Right renal pelvis (tissue), 4 donors: ENCODE measurements around the gene MFSD2A. TPM values are rescaled to one million over a fixed set of nuclear protein-coding genes. Genes with fewer than 3 reads are reported as not detected.
"Not testable (repeated sequence)": the region's sequence is repeated elsewhere in the genome, so short reads cannot be mapped to it uniquely, and the experiment has no call there.

ENCODE experiments used
- DNase-seq, 4 donors: peaks; one replicate each; pipeline ENCODE4 v3.0.0-alpha.2; 2013; ENCODE audit warnings: low read depth in 4 of 4, low spot score in 3 of 4, missing footprints in 1 of 4
- polyA plus RNA-seq, 4 donors: library from polyadenylated mRNA; unstranded; fragments of 120-200 nt; gene quantifications; one replicate each; pipeline ENCODE4 v1.2.1, GENCODE V29; 2013; ENCODE audit not compliant: insufficient read length in 4 of 4

The MFSD2A gene
- polyA plus RNA-seq: 1 to 10 TPM; 2.2 to 3.2 (median 2.8) TPM

GRCh38 chr1:39954870-39955546 lies at the start of gene MFSD2A:
Gene MFSD2A (plus strand): TSS chr1:39955145. CDS start chr1:39955293, 148 bp downstream.
- DNase-seq: peak in 3 of 4 donors; percentile 56 to 60 (median 58)

DNA sequence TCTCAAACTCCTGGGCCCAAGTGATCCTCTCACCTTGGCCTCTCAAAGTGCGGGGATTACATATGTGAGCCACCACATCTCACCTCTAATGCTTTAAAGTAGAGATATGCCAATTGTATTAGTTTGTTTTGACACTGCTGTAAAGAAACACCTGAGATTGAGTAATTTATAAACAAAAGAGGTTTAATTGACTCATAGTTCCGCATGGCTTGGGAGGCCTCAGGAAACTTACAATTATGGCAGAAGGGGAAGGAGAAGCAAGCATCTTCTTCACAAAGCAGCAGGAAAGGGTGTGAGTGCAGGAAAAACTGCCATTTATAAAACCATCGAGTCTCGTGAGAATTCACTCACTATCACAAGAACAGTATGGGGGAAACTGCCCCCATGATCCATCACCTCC lies 49.8 kb upstream of the MFSD2A start:
- no peak for DNase-seq

GRCh38 chr1:39907528-39908453 lies 47.2 kb upstream of the MFSD2A start:
- no peak for DNase-seq

DNA sequence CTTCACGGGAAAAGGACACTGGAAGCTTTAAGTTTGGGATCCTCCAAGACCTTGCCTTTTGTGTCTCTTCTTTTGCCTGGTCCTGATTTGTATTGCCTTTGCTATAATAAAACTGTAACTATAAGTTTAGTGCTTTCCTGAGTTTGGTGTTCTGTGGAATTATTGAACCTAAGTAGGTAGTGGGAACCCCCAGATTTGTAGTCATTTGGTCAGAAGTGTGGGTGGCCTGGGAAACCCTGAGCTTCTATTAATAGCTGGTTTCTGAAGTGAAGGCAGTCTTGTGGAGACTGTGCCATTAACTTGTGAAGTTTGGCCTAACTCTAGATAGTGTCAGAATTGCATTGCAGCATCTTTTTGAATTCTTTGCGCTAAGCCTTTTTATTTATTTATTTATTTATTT lies 46.4 kb upstream of the MFSD2A start:
- DNase-seq: no peak

DNA sequence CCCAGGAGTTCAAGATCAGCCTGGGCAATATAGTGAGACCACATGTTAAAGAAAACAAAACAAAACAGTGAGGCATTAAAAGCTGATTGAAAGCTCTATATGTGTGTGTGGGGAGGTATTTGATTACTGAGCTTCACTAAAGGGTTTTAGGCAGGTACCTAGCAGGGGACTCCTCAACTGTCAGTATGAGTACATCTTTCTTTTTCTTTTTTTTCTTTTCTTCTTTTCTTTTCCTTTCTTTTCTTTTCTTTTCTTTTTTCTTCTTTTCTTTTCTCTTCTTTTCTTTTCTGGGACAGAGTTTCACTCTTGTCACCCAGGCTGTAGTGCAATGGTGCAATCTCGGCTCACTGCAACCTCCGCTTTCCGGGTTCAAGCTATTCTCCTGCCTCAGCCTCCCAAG lies 44.7 kb upstream of the MFSD2A start:
- DNase-seq: no peak

GRCh38 chr1:39913136-39913535 lies 41.8 kb upstream of the MFSD2A start:
- not testable (repeated sequence) for DNase-seq

DNA sequence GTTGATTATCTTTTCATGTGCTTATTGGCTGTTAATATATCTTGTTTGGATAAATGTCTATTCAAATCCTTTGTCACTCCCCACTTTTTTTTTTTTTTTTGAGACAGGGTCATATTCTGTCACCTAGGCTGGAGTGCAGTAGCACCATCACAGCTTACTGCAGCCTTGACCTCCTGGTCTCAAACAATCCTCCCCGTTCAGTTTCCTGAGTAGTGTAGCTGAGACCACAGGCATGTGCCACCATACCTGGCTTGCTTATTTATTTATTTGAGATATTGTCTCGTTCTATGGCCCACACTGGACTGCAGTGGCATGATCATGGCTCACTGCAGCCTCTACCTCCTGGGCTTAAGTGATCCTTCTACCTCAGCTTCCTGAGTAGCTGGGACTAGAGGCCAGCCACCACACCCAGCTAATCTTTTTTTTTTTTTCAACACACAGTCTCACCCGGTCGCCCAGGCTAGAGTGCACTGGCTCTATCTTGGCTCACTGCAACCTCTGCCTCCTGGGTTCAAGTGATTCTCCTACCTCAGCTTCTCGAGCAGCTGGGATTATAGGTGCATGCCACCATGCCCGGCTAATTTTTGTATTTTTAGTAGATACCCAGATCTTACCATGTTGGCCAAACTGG lies 39.3 kb upstream of the MFSD2A start:
- no peak for DNase-seq

GRCh38 chr1:39917825-39918224 lies 37.1 kb upstream of the MFSD2A start:
- no peak for DNase-seq

DNA sequence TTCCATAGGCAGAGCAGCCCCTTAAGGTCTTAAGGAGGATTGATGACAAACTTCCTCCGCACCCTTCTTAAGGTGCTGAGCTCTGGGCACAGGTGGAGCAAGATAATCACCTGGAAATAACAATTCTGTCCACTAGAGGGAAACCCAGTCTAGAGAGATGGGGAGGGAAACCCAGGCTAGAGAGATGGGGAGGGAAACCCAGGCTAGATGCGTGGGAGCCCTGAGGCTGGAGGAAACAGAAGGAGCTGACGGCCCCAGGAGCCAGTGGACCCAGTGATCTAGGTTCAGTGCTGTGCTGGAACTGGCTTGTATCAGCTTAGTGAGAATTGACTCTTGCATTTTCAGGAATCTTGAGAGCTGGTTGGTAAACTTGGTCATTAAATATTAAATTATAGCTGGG lies 35.4 kb upstream of the MFSD2A start:
- peak in 2 of 4 donors; percentile 55 to 67 for DNase-seq

- DNase-seq: no peak
These were observed 32.7 kb upstream of the MFSD2A start for GRCh38 chr1:39922251-39922688.

GRCh38 chr1:39925721-39926342 lies 29.1 kb upstream of the MFSD2A start:
- DNase-seq: no peak

DNA sequence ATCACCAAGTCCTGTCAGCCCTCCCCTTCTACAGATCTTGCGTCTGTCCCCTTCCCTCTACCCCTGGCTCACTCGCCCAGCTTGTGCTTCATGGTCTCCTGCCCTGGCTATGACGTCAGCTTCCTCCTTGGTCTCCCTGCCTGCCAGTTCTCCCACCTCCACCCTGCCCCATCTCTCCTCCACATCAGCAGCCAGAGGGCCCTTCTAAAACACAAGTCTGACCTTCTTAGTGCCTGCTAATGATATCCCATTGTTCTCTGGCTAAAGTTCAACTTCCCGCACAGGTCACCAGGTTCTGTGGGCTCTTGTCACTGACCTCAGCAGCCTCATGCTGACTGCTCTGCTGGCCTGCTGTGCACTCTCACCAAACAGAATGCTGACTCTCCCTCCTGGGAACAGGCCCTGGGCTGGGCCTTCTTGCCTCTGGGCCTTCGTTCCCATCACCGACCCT lies 28.6 kb upstream of the MFSD2A start:
- DNase-seq: no peak

DNA sequence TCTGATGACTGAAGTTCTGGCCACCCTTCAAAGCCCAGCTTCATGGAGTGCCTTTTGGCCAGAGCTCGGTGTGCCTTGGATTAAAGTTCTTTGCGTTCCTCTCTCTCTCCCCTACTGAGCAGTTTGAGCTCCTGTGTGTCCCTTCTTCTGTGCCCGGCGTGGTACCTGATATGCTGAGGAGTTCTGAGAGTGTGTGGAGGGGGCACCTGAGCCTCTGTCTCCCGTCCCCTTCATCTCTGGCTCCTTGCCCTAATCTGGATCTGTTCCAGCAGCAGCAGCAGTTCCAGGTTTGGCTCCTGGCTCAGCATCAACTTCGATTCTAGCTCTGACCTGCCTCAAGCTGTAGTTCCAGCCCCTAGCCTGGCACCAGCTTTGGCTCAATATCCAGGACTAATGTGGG lies 28.1 kb upstream of the MFSD2A start:
- DNase-seq: no peak

DNA sequence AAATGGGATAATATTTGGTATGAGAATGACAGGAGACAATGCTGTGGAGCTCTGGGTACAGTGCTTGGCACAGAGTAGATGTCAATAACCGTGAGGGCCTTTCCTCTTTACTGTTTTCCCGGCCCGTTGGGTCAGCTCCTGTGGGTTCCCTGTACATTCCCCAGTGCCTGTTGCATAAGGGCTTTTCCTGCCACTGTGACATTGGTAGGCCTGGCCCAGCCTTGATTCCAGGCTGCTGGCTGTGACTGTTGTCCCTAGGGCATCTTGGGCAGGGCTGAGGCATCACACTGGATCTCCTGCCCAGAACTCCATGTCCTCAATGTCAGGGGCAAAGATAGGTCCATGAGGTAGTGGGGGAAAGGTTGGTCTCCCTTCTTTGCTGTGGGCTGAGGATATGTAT lies 27.4 kb upstream of the MFSD2A start:
- no peak for DNase-seq

GRCh38 chr1:39928809-39929587 lies 25.9 kb upstream of the MFSD2A start:
- DNase-seq: no peak

DNA sequence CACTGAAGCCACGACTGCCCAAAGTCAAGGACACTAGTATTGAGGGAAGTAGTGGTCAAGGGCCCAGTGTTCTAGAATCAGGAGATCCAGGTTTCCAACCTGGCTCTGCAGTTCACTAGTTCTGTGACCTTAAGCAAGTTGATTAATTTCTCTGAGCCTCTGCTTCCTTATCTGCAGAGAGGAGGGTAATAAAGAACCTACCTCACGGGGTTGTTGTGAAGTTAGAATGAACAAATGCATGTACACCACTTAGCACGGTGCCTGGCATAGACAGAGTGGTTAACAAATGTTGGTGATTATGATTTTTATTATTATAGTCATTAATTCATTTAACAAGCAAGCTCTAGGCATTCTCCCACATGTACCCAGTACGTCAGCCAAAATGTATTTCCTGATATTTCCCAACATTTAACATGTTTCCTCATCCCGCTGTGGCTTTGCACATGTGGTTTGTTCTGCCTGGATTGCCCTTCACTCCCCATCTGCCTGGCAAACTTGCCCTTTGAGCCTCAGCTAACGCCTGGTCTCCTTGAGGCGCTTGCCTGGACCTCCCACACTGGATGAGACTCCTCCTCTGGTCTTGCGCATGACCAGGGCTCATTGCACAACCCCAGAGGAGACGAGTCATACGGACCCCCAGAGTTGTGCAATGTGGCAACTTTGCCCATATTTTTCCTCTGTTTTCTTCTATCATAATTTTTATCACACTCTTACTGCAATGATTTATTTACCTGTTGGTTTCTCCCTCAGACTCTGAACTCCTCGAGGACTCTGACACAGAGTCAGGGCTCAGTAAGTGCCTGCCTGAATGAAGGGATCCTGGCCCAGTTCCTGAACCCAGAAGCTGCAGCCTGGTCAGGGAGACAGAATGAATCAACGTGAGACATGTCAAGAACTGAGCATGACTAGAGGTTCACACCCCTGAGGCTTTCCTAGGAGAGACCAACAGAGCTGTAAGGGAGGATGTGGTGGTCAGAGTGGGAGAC lies 20.7 kb upstream of the MFSD2A start:
- DNase-seq: no peak

GRCh38 chr1:39936724-39937491 lies 18.0 kb upstream of the MFSD2A start:
- DNase-seq: no peak

DNA sequence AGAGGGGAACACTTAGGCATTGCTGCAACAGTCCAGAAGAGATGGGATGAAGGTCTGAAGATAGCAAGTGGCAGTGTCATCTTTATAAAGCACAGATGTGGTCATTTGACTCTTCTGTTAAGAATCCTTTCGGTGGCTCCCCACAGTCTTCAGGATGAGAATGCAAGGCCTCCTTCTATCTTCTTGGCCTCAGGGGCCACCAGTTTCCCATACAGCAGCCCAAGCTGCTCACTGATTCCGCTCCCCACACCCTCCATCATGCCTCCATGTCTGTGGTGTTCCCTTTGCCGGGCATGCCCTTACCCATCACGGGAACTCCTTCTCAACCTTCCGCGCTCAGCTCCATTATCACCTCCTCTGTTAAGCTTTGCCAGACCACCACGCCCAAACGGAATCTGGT lies 16.1 kb upstream of the MFSD2A start:
- DNase-seq: no peak
